Hippocampal formation (tissue), 2 donors: ENCODE measurements around the gene CEL.
"Not testable (repeated sequence)": the region's sequence is repeated elsewhere in the genome, so short reads cannot be mapped to it uniquely, and the experiment has no call there.

Experiments
- DNase-seq, 2 donors: peaks; one replicate each; lab custom pipeline; 2025; lab: John Stamatoyannopoulos, UW

CEL gene

DNA sequence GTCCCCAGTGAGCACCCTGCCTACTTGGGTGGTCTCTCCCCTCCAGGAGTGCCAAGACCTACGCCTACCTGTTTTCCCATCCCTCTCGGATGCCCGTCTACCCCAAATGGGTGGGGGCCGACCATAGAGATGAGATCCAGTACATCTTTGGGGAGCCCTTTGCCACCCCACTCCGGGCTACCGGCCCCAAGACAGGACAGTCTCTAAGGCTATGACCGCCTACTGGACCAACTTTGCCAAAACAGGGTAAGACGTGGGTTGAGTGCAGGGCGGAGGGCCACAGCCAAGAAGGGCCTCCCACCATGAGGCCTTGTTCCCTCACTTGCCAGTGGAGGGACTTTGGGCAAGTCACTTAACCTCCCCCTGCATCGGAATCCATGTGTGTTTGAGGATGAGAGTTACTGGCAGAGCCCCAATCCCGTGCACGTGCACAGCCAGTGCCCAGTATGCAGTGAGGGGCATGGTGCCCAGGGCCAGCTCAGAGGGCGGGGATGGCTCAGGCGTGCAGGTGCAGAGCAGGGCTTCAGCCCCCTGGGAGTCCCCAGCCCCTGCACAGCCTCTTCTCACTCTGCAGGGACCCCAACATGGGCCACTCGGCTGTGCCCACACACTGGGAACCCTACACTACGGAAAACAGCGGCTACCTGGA is 24.6 kb downstream of the CEL start:
- not testable (repeated sequence) for DNase-seq

DNA sequence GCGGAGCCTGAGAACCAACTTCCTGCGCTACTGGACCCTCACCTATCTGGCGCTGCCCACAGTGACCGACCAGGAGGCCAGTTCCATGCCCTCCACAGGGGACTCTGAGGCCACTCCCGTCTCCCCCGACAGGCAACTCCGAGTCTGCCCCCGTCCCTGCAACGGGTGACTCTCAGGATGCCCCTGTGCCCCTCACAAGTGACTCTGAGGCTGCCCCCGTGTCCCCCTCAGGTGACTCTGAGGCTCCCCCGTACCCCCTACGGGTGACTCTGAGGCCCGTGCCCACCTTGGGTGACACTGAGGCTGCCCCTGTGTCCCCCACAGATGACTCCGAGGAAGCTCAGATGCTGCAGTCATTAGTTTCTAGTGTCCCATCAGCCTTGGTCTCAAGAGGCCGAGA is 25.1 kb downstream of the CEL start:
- DNase-seq: no peak

GRCh38 chr9:133087429-133088145 is 25.8 kb downstream of the CEL start:
- DNase-seq: no peak

DNA sequence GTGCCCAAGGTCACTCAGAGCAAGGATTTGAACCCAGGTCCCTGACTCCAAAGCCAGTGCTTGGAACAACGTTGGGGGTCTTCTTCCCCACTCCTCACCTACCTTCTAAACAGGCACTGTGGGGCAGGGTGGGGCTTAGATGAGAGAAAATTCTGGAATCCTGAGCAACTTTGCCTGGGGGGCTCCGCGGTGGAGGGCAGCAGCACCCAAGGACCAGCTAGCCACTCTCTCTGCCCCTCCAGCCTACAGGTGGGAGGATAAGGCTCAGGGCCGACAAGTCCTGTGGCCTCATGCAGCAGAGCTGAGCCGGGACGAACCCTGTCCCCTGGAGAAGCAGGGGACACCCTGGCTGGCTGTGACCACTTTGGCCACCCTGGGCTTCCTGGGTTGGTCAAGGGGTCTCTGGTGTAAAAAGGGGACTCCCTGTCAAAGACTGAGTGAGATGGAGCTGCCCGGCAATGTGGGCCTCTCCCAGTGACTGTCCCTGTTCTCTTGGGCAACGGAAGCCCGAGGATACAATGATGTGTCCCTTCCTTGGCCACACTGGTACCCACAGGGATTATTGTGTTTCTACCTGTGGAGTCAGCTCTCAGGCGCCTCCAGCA is 26.5 kb downstream of the CEL start:
- no peak for DNase-seq

- no peak for DNase-seq
Observed at GRCh38 chr9:133088756-133089155, 27.0 kb downstream of the CEL start.

- no peak for DNase-seq
Observed at GRCh38 chr9:133089271-133089671, 27.5 kb downstream of the CEL start.

- no peak for DNase-seq
Observed at GRCh38 chr9:133090187-133090586, 28.4 kb downstream of the CEL start.

DNA sequence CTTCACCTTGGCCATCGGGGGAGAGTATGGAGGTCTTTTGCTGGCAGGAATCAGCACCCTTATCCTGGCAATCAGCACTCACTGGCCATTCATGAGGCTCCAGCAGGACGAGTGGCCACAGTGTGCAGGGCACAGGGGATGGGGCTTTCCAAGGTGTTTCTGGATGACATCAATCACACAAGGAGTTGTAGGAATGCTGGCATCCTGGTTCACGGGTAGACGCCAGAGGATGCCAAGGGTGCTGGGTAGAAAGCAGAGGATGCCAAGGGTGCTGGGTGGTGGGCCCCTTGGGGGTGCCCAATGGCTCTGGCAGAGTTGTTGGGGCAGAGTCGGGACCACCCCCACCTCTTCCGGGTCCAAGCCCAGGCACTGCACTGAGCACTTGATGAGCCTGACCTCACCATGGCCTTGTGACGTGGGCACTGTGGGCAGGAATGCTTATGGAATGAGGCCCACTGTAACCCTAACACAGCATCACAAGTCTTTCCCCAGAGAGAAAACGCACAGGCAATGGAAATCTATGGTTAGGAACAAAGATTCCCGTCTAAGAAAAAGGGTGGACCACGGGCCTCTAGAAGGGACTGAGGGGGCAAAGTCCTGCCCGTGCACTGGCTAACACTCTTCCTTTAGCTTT is 29.1 kb downstream of the CEL start:
- DNase-seq: no peak

DNA sequence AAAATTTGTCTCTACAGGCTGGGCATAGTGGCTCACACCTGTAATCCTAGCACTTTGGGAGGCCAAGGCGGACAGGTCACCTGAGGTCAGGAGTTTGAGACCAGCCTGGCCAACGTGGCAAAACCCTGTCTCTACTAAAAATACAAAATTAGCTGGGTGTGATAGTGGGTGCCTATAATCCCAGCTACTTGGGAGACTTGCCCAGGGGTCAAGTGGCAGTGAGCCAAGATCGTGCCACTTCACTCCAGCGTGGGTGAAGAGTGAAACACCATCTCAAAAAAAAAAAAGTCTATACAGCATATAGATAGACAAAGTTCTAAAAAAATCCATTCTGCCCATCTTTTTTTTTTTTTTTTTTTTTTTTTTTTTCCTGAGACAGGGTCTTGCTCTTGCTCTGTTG is 32.6 kb downstream of the CEL start:
- not testable (repeated sequence) for DNase-seq

DNA sequence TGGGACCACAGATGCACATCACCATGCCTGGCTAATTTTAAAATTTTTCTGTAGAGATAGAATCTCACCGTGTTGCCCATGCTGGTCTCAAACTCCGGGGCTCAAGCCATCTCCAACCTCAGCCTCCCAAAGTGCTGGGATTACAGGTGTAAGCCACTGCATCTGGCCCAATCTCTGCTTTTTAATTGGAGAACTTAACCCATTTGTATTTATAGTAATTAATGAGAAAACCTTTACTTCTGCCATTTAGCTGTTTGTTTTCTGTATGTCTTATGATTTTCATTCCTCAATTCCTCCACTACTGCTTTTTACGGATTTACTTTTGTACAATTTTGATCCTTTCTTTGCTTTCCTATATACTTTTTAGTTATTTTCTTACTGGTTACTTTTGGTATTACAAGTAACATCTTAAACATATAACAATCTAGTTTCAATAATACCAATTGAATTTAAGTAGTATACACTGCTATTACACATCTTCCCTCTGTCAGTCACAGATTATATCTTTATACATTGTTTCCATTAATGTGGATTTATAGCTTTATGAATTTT is 33.1 kb downstream of the CEL start:
- no peak for DNase-seq

DNA sequence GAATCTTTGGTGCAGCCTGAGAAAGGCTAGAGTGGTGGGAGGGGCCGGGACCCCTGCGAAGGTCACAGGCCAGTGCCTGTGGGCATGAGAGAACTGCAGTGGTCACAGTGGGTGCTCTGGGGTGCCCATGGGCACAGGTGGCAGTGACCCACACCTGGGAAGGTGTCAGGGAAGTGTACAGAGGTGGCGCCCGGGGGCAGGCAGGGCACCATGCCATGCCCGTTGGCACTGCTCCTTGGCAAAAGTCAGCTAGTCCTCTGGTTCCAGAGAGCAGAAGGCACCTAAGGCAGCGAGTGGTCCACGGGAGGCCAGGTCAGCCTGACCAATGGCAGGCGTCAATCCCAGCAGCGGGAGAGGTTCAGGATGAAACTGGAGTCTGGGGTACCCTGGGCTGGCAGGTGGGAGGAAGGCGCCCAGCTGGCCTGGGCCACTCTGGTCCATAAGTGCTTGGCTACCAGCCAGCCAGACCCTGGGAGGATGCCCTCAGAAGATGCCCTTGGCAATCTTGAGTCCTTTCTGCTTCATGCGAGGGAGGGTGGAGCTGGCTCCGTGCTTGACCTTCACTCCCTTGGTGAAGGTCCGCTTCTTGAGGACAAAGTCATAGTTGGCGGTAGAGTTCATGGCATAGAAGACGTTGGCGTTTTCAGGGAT is 36.4 kb downstream of the CEL start:
- DNase-seq: no peak

DNA sequence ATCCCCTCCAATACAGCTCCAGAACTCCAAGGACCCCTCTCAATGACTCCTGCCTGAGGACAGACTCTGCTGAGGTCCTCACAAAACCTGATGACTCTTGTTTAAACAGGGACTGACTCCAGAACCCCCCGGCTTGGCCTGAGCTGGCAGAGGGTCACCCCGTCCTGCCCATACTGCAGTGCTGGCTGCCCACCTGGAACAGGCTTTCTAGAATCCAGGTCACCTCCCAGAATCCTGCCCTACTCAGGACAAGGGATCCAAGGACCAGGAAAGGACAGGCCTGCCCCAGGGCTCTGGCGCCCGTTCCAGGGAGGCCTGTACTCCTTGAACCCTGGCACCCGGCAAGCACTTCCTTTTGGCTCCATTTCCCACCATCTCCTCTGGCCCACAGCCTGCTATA is 37.1 kb downstream of the CEL start:
- DNase-seq: no peak

DNA sequence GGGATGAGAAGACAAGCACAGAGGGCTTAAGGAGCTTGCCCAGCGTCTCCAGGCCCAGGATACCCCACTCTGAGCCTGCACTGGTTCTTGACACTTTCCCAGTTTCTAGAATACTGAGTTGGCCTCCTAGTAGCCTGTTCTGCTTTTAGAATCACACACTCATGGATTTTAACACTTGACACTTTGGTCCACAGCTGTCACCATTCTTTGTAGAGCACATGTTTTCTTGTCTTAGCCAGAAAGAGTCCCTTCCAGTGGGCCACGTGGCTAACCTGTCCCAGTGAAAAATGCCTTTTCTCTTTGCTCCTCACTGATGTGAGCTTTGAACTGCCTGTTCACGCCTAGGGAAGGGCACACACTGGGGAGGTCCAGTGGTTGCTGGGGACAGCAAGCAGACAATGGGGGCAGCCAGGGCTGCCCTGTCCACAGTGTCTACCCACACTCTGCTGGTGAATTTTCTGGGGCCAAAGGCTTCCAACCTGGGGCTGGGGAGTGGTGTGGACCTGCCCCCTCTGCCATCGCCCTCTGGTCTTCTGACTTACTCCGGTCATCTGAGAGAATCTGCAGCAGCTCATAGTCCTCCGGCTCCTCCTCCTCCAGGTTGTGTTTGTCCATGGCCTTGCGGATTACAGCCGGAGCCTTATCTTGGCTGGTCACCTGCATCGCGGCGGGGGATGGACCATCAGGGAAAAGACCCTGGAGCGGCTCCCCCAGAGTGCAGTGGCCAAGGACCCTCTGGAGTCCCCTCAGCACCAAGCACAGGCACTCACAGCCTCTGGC is 38.1 kb downstream of the CEL start:
- DNase-seq: no peak

GRCh38 chr9:133100506-133101355 is 39.0 kb downstream of the CEL start:
- DNase-seq: no peak

DNA sequence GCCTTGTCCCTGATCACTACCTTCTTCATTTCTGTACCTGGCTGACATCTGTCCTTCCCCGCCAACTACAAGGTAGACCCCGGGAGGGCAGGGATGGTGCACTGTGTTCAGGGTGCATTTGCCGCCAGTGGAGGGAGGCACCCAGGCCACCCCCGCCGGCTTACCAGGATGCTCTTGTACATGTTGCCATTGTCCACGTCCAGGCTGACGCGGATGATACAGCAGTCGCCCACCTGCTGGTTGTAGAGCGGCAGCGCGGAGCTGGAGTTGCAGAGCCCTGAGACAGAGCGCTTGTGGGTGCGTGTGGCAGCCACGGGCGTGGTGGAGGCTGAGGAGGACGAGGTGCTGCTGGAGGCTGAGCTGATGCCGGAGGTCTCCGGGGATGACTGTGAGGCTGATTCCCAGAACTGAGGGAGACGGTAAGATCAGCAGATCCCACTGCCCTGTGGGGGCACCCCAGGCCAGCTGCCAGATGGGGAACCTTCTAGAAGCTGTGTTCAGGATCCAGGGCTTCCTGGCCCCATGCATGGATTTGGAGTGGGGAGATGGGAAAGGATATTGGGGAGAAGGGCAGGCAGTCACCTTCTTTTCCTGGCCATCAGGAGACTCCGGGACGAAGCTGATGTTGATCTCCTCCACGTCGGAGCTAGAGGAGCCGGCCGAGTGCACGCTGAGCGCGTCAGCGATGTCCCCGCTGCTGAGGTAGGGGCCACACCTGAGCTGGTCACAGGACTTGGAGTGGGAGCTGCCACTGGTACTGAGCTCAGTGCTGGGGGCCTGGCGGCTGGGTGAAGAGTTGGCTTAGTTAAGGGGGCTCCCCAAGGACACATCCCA is 39.8 kb downstream of the CEL start:
- DNase-seq: no peak

GRCh38 chr9:133102190-133103021 is 40.6 kb downstream of the CEL start:
- no peak for DNase-seq

GRCh38 chr9:133103183-133103986 is 41.6 kb downstream of the CEL start:
- peak; percentile 33 to 61 for DNase-seq
